HG03432 (cell line): ENCODE results near the gene AGFG1.
A peak's percentile ranks its signal among the peaks of the same experiment; 100 is the strongest.

Experiments
- ATAC-seq: cut with Tn5 transposase; IDR thresholded peaks from one replicate; pipeline ENCODE4 v1.9.1; 2021; ENCODE audit warnings: mild to moderate bottlenecking, moderate library complexity; ENCODE audit not compliant: unreplicated experiment

The AGFG1 gene

DNA sequence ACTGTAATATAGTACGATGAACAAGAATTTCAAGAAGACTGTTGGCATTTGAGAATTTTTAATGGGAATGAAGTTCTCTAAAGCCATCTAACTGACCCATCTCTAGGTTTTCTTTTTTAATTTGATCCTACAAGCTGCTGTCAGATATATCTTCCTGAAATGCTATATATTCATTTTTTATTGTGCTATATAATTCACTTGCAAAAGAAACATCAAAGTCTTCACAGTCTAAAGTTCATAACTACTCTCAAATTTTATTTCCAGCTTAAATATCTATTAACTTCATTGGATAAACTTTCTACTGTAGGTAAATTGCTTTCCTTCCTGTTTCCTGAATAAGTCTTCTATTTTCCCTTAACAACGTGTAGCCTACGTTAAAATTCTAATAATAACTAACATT is 130.4 kb downstream of the AGFG1 start:
- no peak for ATAC-seq

DNA sequence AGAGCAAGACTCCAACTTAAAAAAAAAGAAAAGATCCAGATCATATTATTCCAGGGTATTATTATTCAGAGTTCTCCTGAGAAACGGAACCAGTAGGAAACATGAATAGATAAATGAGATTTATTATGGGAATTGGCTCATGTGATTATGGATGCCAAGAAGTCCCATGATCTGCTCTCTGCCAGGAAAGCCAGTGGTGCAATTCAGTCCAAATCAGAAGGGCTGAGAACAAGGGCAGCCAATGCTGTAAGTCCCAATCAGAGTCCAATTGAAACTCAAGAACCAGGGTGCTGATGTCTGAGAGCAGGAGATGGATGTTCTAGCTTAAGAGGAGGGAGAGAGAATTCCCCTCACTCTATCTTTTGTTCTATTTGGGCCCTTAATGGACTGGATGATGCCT is 134.5 kb downstream of the AGFG1 start:
- no peak for ATAC-seq

DNA sequence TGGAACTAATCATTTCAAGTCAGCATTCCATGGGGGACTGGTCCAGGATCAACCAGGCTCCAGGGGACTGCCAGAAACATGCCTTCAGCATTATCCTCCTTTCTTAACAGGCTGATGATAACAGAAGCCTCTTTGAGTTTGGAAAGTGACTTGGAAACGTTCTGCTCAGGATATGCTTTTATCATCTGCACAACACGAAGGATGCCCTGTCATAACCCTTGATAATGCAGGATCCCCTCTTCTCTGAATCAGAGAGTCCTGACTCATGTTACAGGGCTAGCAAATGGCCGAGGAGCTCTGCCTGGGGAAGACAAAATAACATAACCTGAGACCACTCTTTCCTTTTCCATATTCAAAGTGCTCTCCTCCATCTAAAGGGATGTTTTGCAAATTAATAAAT is 136.0 kb downstream of the AGFG1 start:
- ATAC-seq = no peak

DNA sequence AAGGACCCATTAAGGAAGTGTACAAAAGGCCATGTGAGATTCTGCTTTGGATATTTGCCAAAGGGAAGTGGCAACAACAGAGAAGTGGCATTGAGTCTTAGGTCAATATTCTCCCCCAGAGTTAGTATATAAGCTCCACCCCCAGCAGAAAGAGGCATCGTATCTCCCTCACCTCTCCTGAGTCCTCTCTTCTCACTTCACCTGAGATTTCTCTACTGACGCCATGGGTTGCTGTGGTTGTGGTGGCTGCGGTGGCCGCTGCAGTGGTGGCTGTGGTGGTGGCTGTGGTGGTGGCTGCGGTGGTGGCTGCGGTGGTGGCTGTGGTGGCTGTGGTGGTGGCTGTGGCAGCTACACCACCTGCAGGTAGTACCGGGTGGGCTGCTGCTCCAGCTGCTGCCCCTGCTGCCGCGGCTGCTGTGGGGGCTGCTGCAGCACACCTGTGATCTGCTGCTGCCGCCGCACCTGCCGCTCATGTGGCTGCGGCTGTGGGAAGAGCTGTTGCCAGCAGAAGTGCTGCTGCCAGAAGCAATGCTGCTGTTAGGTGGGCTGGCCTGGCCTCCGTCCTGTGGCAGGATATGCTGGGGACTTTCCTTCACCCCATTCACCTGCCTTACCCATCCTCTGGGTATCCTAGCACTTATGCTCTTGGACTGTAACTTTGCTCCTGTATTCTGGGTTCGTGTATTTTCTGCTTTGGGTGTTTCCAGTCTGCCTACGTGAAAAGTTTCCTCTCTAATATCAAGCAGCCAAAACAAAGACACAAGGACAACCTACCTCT is 136.8 kb downstream of the AGFG1 start:
- ATAC-seq = peak; percentile 79

DNA sequence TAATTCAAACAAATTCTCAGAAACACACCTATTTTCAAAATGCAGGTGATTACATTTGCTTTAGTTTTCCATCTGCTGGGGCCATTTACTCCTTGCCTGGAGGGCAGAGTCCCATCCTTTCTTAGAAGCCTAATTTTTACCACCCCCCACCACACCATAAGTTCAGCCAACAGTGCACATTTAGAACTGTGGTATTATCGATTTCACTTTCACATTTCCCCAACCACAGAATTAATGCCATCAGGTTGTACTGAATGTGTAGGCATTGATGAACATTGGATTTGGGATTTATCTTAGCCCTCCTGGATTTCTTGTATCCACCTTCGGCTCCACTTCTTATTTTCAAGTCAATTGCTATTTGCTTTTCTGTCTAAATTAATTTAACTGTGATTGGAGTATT is 138.2 kb downstream of the AGFG1 start:
- ATAC-seq = no peak
